ENCODE measurements around the gene TTC34. TPM values are rescaled to one million over a fixed set of nuclear protein-coding genes. Genes with fewer than 3 reads are reported as not detected.

The TTC34 gene
- total RNA-seq, 1 experiment from 2014 or later = 1.3 TPM

DNA sequence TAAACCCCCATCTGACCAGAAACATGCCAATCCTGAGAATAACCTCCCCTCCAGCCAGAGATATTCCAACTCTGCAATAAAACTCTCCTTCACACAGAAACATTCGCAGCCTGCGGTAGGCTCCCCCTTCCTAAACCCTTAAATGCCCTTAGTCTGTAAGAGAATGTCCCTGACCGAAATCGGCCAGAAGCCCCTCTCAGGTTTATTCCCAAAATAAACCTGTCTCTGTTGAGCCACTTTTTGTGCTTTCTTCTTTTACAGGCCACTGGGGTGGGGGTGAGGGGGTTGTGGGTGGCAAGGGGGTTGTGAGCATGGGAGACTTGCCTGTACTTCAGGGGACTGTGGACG lies 210.3 kb downstream of the TTC34 start:
- Histone ChIP-seq H3K9me3 (ENCODE audit: control insufficient read depth in 1 of 2, insufficient read depth in 1 of 2, low read depth in 1 of 2, low read length in 2 of 2) (no peaks in the 10 kb centered on the region), H3K9ac (ENCODE audit: low read length) (no peak overlapping the region), H3K4me2 (ENCODE audit: low read length) (no peak overlapping the region), H3K36me3 (ENCODE audit: control insufficient read depth in 1 of 2, insufficient read depth in 2 of 2, low read length in 2 of 2) (no peaks in the 10 kb centered on the region), H3K27me3 (ENCODE audit: insufficient read depth, low read length) (no peaks in the 10 kb centered on the region), H3K9me2 (ENCODE audit: insufficient read depth) (no peaks in the 10 kb centered on the region), H3K27ac (ENCODE audit: low read depth, low read length) (no peak overlapping the region), H3K4me1 (ENCODE audit: control insufficient read depth in 1 of 2, insufficient read depth in 2 of 2, low read length in 2 of 2) (peaks cover 0 to 7% of the 10 kb centered on the region in 2 experiments; a peak in 1 of 4 replicates), H2AFZ (ENCODE audit: low read depth, low read length, poor library complexity, severe bottlenecking) (no peak overlapping the region), H3K79me2 (ENCODE audit: insufficient read depth, low read length) (no peaks in the 10 kb centered on the region), H4K20me1 (ENCODE audit: insufficient read depth) (no peaks in the 10 kb centered on the region), H3K4me3 (replicated peaks in 1 of 2; ENCODE audit: low read depth in 1 of 2, low read length in 2 of 2) (no peak overlapping the region)
- ChIA-PET POLR2A (no interaction called here), CTCF (no interaction called here), RAD21 (ENCODE audit: low non-redundant PET in 1 of 2, low total read pairs in 2 of 2, uncharacterized antibody in 2 of 2, unreplicated experiment in 2 of 2) (no interaction called here)
- DNase-seq (ENCODE audit: low read depth, low spot score) = no peak
- no peak for ATAC-seq
- no peak for TF ChIP-seq ZNF274 (IDR thresholded peaks at IDR 0.05; ENCODE audit: low read depth, low read length)
- TF ChIP-seq, protein P1, sequence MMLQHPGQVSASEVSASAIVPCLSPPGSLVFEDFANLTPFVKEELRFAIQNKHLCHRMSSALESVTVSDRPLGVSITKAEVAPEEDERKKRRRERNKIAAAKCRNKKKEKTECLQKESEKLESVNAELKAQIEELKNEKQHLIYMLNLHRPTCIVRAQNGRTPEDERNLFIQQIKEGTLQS (IDR thresholded peaks at IDR 0.05) = no peak
- no peak for TF ChIP-seq CEBPB (IDR thresholded peaks at IDR 0.05; ENCODE audit: low read depth)
- no peak for TF ChIP-seq CBX3 (IDR thresholded peaks at IDR 0.05; ENCODE audit: low read depth)
- no peak for TF ChIP-seq ELF1 (IDR thresholded peaks at IDR 0.05; ENCODE audit: borderline replicate concordance, low read depth)
- no peak for TF ChIP-seq POLR2A (IDR thresholded peaks at IDR 0.05; ENCODE audit: borderline replicate concordance, extremely low read depth, insufficient read depth, insufficient read length)
- no peak for TF ChIP-seq EZH2phosphoT487 (IDR thresholded peaks at IDR 0.05; ENCODE audit: borderline replicate concordance)
- TF ChIP-seq SIN3A (IDR thresholded peaks at IDR 0.05; ENCODE audit: low read depth) = no peak
- TF ChIP-seq, protein P2, sequence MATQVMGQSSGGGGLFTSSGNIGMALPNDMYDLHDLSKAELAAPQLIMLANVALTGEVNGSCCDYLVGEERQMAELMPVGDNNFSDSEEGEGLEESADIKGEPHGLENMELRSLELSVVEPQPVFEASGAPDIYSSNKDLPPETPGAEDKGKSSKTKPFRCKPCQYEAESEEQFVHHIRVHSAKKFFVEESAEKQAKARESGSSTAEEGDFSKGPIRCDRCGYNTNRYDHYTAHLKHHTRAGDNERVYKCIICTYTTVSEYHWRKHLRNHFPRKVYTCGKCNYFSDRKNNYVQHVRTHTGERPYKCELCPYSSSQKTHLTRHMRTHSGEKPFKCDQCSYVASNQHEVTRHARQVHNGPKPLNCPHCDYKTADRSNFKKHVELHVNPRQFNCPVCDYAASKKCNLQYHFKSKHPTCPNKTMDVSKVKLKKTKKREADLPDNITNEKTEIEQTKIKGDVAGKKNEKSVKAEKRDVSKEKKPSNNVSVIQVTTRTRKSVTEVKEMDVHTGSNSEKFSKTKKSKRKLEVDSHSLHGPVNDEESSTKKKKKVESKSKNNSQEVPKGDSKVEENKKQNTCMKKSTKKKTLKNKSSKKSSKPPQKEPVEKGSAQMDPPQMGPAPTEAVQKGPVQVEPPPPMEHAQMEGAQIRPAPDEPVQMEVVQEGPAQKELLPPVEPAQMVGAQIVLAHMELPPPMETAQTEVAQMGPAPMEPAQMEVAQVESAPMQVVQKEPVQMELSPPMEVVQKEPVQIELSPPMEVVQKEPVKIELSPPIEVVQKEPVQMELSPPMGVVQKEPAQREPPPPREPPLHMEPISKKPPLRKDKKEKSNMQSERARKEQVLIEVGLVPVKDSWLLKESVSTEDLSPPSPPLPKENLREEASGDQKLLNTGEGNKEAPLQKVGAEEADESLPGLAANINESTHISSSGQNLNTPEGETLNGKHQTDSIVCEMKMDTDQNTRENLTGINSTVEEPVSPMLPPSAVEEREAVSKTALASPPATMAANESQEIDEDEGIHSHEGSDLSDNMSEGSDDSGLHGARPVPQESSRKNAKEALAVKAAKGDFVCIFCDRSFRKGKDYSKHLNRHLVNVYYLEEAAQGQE (IDR thresholded peaks at IDR 0.05; ENCODE audit: low read depth) = no peak
- TF ChIP-seq ZFX (IDR thresholded peaks at IDR 0.05) = no peak
- TF ChIP-seq RAD21 (IDR thresholded peaks at IDR 0.05; ENCODE audit: low read depth) = no peak
- no peak for TF ChIP-seq YY1 (IDR thresholded peaks at IDR 0.05; ENCODE audit: extremely low read depth, insufficient replicate concordance, low read depth, low read length)
- TF ChIP-seq FOSL1 (IDR thresholded peaks at IDR 0.05; ENCODE audit: low read depth) = no peak
- TF ChIP-seq JUND (IDR thresholded peaks at IDR 0.05) = no peak
- no peak for TF ChIP-seq POLR2AphosphoS5 (IDR thresholded peaks at IDR 0.05; ENCODE audit: low read depth, low read length)
- TF ChIP-seq TCF7L2 (IDR thresholded peaks at IDR 0.05; ENCODE audit: borderline replicate concordance, extremely low read depth, insufficient read depth, insufficient read length) = no peak
- intact Hi-C loops (cut with micrococcal nuclease) = no loop called here
- BruUV-seq (replicated peaks) = no TSS peak
